Muscle of leg (tissue), 16 donors: ENCODE measurements around the gene SYNE3. TPM values are rescaled to one million over a fixed set of nuclear protein-coding genes. Genes with fewer than 3 reads are reported as not detected.

ENCODE experiments used
- DNase-seq: peaks from one replicate; pipeline ENCODE4 v3.0.0; 2013
- H3K27ac ChIP-seq: one replicate; pipeline ENCODE4 v1.5.1; 2013; ENCODE audit warnings: mild to moderate bottlenecking, low read length, control low read depth
- H3K27me3 ChIP-seq: one replicate; pipeline ENCODE4 v1.6.1; 2013; ENCODE audit warnings: low read length; ENCODE audit not compliant: control insufficient read depth, insufficient read depth
- H3K36me3 ChIP-seq: one replicate; pipeline ENCODE4 v1.6.1; 2013; ENCODE audit warnings: low read length; ENCODE audit not compliant: control insufficient read depth, insufficient read depth
- H3K4me1 ChIP-seq: one replicate; pipeline ENCODE4 v1.6.1; 2013; ENCODE audit warnings: low read length; ENCODE audit not compliant: control insufficient read depth, insufficient read depth
- H3K4me3 ChIP-seq: one replicate; pipeline ENCODE4 v1.5.1; 2013; ENCODE audit warnings: low read length, control low read depth
- H3K9me3 ChIP-seq: replicated peaks from 2 replicates; pipeline ENCODE4 v1.6.1; 2013; ENCODE audit warnings: low read depth, low read length; ENCODE audit not compliant: control insufficient read depth
- WGBS: methylation state at CpG from one replicate; pipeline ENCODE4 v1.1.5; 2013; ENCODE audit warnings: missing lambda C conversion rate; ENCODE audit not compliant: insufficient coverage; 5-methylcytosine and 5-hydroxymethylcytosine counted together
- long read RNA-seq, 11 donors: transcript quantifications; one replicate each; lab custom pipeline, GENCODE V29; 2026
- polyA plus RNA-seq, 8 donors: library from polyadenylated mRNA; unstranded; fragments of 120-200 nt; gene quantifications; one replicate each; pipeline versions ENCODE4 v1.2.1 to v1.2.3, GENCODE V29; 2013; ENCODE audit warnings: inconsistent platforms in 1 of 8, low replicate concordance in 1 of 8; ENCODE audit not compliant: insufficient read length in 8 of 8, insufficient read depth in 1 of 8
- total RNA-seq: library from RNA; stranded (reverse); fragments of 120-200 nt; gene quantifications from one replicate; pipeline ENCODE4 v1.2.4, GENCODE V29; 2013

The SYNE3 gene, protein sequence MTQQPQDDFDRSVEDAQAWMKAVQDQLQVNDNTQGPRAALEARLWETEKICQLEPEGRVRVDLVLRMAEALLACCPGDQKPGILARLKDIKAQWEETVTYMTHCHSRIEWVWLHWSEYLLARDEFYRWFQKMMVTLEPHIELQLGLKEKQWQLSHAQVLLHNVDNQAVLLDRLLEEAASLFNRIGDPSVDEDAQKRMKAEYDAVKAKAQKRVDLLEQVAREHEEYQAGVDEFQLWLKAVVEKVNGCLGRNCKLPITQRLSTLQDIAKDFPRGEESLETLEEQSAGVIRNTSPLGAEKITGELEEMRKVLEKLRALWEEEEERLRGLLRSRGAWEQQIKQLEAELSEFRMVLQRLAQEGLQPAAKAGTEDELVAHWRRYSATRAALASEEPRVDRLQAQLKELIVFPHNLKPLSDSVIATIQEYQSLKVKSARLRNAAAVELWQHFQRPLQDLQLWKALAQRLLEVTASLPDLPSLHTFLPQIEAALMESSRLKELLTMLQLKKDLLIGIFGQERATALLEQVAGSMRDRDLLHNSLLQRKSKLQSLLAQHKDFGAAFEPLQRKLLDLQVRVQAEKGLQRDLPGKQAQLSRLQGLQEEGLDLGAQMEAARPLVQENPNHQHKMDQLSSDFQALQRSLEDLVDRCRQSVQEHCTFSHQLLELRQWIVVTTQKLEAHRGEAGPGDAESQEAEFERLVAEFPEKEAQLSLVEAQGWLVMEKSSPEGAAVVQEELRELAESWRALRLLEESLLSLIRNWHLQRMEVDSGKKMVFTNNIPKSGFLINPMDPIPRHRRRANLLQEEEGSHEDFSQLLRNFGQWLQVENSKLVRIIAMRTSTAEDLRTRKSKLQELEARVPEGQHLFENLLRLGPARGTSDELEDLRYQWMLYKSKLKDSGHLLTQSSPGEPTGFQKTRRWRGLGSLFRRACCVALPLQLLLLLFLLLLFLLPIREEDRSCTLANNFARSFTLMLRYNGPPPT
- total RNA-seq (14.5 TPM), polyA plus RNA-seq (10 to 100 TPM in 4 of 8 donors, 1 to 10 TPM in 4; 6.8 to 12.7 (median 10.3) TPM)
- long read RNA-seq, donor 1: 0 reads
- long read RNA-seq, donor 2: 0 reads
- long read RNA-seq, donor 3: 0 reads
- long read RNA-seq, donor 4: 0 reads
- long read RNA-seq, donor 5: 0 reads
- long read RNA-seq, donor 6: 0 reads
- long read RNA-seq, donor 7: 0 reads
- long read RNA-seq, donor 8: 0 reads
- long read RNA-seq, donor 9: 0 reads
- long read RNA-seq, donor 10: 0 reads
- long read RNA-seq, donor 11: 0 reads

DNA sequence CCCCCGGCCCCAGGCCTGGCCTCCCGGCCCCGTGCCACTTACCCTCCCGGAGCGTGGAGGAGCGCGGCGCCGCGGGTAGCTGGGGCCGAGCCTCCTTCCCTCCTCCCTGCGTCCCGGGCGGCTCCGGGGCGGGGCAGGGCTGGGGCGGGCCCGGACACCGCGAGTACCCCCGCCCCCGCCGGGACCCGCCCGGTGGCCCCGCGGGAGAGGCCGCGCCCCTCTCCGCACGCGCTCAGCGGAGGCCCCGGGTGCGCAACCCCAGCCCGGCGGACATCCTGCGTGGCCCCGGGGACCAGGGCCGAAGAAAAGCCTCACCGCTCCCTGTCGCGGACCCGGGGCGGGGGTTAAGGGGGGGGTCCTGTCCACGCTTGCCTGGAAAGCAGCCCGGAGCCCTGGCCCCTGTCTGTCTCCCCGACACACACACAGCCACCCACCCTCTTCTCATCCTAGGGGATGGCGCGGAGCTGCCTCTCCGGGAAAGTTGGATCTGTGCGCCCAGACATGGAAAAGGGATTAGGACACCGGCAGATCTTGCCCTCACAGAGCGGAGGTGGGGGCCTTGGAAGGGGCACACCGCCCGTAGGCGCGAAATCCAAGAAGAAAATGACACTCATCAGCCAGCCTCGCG, at the start of gene SYNE3:
TSS of gene SYNE3 (minus strand) at position 97 of the 628 bp plus-strand sequence. CDS start 40,829 bp downstream, outside the sequence.
- H3K27me3 ChIP-seq: no peaks in the 10 kb centered on the region
- peak; percentile 74 for DNase-seq
- no peaks in the 10 kb centered on the region for H3K36me3 ChIP-seq
- peak within 1 kb of the TSS; percentile 86 for H3K27ac ChIP-seq
- H3K4me1 ChIP-seq: peaks cover 45% of the 10 kb centered on the region
- peak within 1 kb of the TSS; percentile 64 for H3K4me3 ChIP-seq
- WGBS: 3% methylated on average over 54 of the region's 60 CpGs
- H3K9me3 ChIP-seq: no peaks in the 10 kb centered on the region

DNA sequence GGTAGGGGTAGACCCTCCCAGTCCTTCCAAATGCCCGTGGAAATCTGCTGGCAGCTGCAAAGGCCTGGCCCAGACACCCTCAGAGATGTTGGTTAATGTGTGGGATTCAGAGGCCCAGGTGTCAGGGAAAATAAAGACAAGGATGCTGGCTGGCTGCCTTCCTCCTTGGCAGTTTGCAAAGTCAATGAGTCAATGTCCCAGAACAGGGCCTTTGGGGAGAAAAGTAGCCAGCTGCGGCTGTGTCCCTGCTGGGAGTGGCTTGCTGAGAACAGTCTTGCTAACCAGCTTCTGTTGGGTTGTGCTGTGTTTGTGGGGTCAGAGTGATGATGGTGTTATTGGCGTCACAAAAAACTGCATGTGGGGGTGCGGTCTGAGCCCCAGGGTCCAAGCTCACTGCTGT, 47.6 kb upstream of the SYNE3 start:
- Histone ChIP-seq H3K4me3 (no peak overlapping the region), H3K27ac (no peak overlapping the region), H3K4me1 (peaks cover 12% of the 10 kb centered on the region), H3K27me3 (peaks cover 5% of the 10 kb centered on the region), H3K36me3 (no peaks in the 10 kb centered on the region), H3K9me3 (no peaks in the 10 kb centered on the region)
- 58% methylated on average over 4 of the region's 4 CpGs for WGBS
- DNase-seq: peak; percentile 33

DNA sequence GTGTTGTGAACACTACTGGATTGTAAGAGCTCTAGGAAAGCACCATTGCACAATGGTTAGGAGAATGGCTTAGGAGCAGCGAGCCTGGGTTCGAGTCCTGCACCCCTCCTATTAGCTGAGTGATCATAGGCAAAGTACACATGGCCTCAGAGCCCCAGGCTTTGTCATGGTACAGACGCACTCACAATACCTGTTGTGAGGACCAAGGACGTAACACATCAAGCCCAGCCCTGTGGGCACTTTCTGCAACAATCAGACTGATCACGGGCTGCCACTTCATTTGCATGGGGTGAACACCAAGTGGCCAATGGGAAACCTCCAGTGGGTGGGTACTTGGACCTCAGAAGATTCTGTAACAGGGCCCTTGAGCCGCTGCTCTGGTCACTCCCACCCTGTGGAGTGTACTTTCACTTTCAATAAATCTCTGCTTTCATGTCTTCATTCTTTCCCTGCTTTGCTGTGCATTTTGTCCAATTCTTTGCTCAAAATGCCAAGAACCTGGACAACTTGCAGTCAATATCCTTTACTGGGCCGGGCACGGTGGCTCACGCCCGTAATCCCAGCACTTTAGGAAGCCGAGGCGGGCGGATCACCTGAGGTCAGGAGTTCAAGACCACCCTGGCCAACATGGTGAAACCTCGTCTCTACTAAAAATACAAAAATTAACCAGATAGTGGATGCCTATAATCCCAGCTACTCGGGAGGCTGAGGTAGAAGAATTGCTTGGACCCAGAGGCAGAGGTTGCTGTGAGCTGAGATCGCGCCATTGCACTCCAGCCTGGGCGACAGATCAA, 46.6 kb upstream of the SYNE3 start:
- WGBS: 72% methylated on average over 9 of the region's 18 CpGs
- Histone ChIP-seq H3K4me1 (peaks cover 12% of the 10 kb centered on the region), H3K36me3 (no peaks in the 10 kb centered on the region), H3K9me3 (no peaks in the 10 kb centered on the region), H3K4me3 (no peak overlapping the region), H3K27me3 (peaks cover 5% of the 10 kb centered on the region), H3K27ac (no peak overlapping the region)
- DNase-seq: peak; percentile 13

DNA sequence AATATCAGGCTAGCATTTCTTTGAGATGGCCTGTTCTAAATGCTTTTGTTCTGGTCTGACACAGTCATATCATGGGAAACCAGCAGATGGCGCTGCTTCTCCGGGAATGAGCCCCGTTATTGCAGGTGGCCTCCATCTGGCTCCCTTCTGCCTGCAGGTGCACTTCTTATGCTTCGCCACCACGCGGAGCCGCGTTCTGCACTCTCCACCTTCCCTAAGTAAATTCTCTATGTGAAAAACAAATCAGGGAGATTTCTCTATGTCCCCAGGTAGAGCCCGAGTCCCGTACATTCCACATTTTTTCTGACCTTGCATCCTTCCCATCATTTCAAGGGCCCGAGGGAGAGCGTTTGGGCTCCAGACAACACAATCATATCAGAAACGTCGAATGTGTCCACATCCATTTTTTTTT, 44.6 kb upstream of the SYNE3 start:
- 0% methylated on average over 10 of the region's 14 CpGs for WGBS
- peak; percentile 83 for DNase-seq
- peaks cover 5% of the 10 kb centered on the region for H3K27me3 ChIP-seq

DNA sequence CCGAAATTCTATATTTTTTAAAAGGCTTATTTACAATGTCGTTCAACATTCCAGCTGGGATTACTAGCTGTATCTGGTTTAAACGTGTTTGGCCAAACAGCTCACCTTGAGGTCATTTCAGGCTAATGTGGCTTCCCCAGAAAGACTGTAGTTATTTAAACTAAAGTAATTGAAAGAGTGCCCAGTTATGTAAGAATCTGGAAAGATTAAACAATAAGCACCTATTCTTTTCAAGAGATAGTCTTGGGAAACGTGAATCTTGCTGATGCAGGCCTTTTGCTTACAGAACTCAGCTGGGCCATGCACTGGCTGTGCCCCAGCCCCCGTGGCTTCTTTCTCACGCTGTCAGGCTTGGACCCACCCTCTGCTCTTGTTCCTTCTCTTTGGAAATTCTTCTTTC, 42.8 kb upstream of the SYNE3 start:
- Histone ChIP-seq H3K27me3 (peaks cover 5% of the 10 kb centered on the region), H3K9me3 (no peaks in the 10 kb centered on the region), H3K4me3 (no peak overlapping the region), H3K27ac (no peak overlapping the region), H3K4me1 (peaks cover 9% of the 10 kb centered on the region), H3K36me3 (no peaks in the 10 kb centered on the region)
- WGBS: 30% methylated on average over 3 of the region's 6 CpGs
- DNase-seq: no peak

More for the DNA sequence above, 44.6 kb upstream of the SYNE3 start:
- Histone ChIP-seq H3K4me1 (peaks cover 12% of the 10 kb centered on the region), H3K27ac (no peak overlapping the region), H3K4me3 (no peak overlapping the region), H3K36me3 (no peaks in the 10 kb centered on the region), H3K9me3 (no peaks in the 10 kb centered on the region)

DNA sequence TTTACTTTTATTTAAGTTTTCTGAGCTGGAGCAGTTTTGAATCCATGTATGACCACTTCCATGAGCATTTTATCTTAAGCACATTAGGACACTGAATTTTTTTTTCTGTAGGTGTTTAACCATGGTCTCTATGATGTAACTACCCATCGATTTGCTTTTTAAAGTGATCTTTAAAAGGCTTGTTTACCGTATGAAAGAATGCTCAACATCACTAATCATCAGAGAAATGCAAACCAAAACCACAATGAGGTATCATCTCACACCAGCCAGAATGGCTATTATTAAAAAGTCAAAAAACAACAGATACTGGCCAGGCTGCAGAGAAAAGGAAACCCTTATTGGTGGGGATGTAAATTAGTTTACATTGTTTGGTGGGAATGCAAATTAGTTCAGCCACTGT, 41.4 kb upstream of the SYNE3 start:
- no peak for DNase-seq
- Histone ChIP-seq H3K27me3 (peaks cover 5% of the 10 kb centered on the region), H3K4me1 (peaks cover under 1% of the 10 kb centered on the region), H3K36me3 (no peaks in the 10 kb centered on the region), H3K9me3 (no peaks in the 10 kb centered on the region), H3K27ac (no peak overlapping the region), H3K4me3 (no peak overlapping the region)
- no CpG with 5 or more reads among the region's 2 CpGs for WGBS

DNA sequence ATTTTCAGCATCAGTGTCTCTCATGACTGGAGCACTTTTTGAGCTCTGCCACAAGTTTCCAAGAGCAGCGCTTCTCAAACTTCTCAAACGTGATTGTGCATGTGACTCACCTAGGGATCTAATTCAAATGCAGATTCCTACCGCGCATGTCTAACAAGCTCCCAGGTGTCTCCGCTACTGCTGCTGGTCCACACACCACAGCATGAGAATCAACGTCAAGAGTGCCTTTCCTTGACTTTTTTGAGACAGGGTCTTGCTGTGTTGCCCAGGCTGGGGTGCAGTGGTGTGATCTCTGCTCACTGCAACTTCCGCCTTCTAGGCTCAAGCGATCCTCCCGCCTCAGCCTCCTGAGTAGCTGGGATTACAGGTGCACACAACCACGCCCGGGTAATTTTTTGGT, 40.8 kb upstream of the SYNE3 start:
- Histone ChIP-seq H3K9me3 (no peaks in the 10 kb centered on the region), H3K4me1 (no peaks in the 10 kb centered on the region), H3K27ac (no peak overlapping the region), H3K27me3 (peaks cover 5% of the 10 kb centered on the region), H3K36me3 (no peaks in the 10 kb centered on the region), H3K4me3 (no peak overlapping the region)
- no peak for DNase-seq
- WGBS: 87% methylated on average over 5 of the region's 11 CpGs

DNA sequence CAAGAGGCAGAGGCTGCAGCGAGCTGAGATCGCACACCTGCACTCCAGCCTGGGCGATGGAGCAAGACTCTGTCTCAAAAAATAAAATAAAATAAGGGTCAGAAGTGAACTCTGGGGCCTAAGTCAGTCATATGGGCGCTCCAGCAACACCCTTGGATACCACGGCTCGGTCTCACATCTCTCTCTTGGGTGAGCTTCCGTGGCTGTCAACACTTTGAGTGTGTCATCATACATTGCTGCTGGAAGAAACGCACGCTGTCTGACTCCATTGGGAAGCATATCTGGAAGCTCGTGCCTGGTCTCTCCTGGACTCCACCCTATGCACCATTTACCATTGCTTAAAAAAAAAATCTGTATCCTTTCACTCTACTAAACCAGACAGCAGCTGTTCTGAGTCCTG, 38.6 kb upstream of the SYNE3 start:
- no peak for DNase-seq
- Histone ChIP-seq H3K9me3 (peaks cover 4% of the 10 kb centered on the region), H3K27ac (no peak overlapping the region), H3K36me3 (no peaks in the 10 kb centered on the region), H3K4me1 (peaks cover 4% of the 10 kb centered on the region), H3K27me3 (no peaks in the 10 kb centered on the region), H3K4me3 (no peak overlapping the region)
- 84% methylated on average over 10 of the region's 10 CpGs for WGBS

DNA sequence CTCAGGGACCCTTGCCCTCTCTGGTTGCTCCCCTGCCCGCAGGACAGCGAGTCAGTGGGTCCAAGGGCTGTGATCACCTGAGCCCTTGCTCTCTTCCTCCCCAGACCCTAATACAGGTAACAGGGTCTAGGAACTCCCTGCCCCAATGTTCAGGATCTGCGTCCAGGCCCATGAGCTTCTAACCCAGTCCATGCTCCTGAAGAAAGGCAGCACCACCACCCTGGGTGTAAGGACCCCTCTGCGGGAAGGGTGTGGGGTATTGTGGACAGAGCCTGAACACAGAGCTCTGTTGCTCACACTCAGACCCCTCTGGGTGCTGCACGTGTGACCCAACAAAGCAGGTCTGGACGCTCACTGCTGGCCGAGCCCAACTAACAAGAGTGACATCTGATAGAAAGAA, 36.7 kb upstream of the SYNE3 start:
- Histone ChIP-seq H3K27ac (no peak overlapping the region), H3K4me1 (peaks cover 6% of the 10 kb centered on the region), H3K36me3 (peaks cover under 1% of the 10 kb centered on the region), H3K9me3 (peaks cover 4% of the 10 kb centered on the region), H3K27me3 (no peaks in the 10 kb centered on the region), H3K4me3 (no peak overlapping the region)
- DNase-seq: no peak
- whole genome bisulfite sequencing: 96% methylated on average over 2 of the region's 7 CpGs
